H9 (cell line): ENCODE results near the gene METTL16. TPM values are rescaled to one million over a fixed set of nuclear protein-coding genes. Genes with fewer than 3 reads are reported as not detected.
A peak's percentile ranks its signal among the peaks of the same experiment; 100 is the strongest.

ENCODE experiments used
- DNase-seq: peaks from one replicate; pipeline ENCODE4 v3.0.0-alpha.2; 2017
- H2AFZ ChIP-seq: one replicate; pipeline ENCODE4 v1.6.1; 2013; ENCODE audit warnings: mild to moderate bottlenecking, low read length, control low read depth, moderate library complexity
- H2AK5ac ChIP-seq: 2 replicates; pipeline ENCODE4 v1.6.1; 2013; ENCODE audit warnings: low read length, control low read depth, mixed read lengths; ENCODE audit not compliant: insufficient read length
- H2BK120ac ChIP-seq: one replicate; pipeline ENCODE4 v1.6.1; 2013; ENCODE audit warnings: low read depth, mild to moderate bottlenecking, low read length, control low read depth, inconsistent platforms; ENCODE audit not compliant: poor library complexity, severe bottlenecking
- H2BK12ac ChIP-seq: 2 replicates; pipeline ENCODE4 v1.6.1; 2013; ENCODE audit warnings: low read length, control low read depth, mixed read lengths, low read depth; ENCODE audit not compliant: insufficient read length
- H2BK15ac ChIP-seq: 2 replicates; pipeline ENCODE4 v1.6.1; 2013; ENCODE audit warnings: low read depth, low read length, control low read depth
- H2BK20ac ChIP-seq: one replicate; pipeline ENCODE4 v1.6.1; 2013; ENCODE audit warnings: low read depth, mild to moderate bottlenecking, low read length, control low read depth, inconsistent platforms; ENCODE audit not compliant: poor library complexity, severe bottlenecking
- H2BK5ac ChIP-seq: 2 replicates; pipeline ENCODE4 v1.6.1; 2013; ENCODE audit warnings: low read length, control low read depth, mixed read lengths; ENCODE audit not compliant: insufficient read length
- H3K14ac ChIP-seq: 2 replicates; pipeline ENCODE4 v1.6.1; 2013; ENCODE audit warnings: low read length, control low read depth; ENCODE audit not compliant: insufficient read depth
- H3K18ac ChIP-seq: 2 replicates; pipeline ENCODE4 v1.6.1; 2013; ENCODE audit warnings: low read depth, mild to moderate bottlenecking, mixed read lengths, low read length, control low read depth; ENCODE audit not compliant: insufficient read length
- H3K23ac ChIP-seq: 2 replicates; pipeline ENCODE4 v1.6.1; 2013; ENCODE audit warnings: low read length, control low read depth, mixed read lengths, low read depth; ENCODE audit not compliant: insufficient read length
- H3K23me2 ChIP-seq: 2 replicates; pipeline ENCODE4 v1.6.1; 2013; ENCODE audit warnings: low read depth, mild to moderate bottlenecking, mixed read lengths, low read length, control low read depth; ENCODE audit not compliant: insufficient read length, poor library complexity, severe bottlenecking
- H3K27ac ChIP-seq: 2 replicates; pipeline ENCODE4 v1.5.1; 2013; ENCODE audit warnings: low read length, control low read depth, mixed read lengths, low read depth; ENCODE audit not compliant: insufficient read length
- H3K27me3 ChIP-seq: 2 replicates; pipeline ENCODE4 v1.6.1; 2013; ENCODE audit warnings: low read length, control low read depth, inconsistent platforms; ENCODE audit not compliant: insufficient read depth
- H3K4ac ChIP-seq: 2 replicates; pipeline ENCODE4 v1.6.1; 2013; ENCODE audit warnings: low read depth, mild to moderate bottlenecking, control low read depth, inconsistent platforms, low read length, moderate library complexity
- H3K4me1 ChIP-seq: 2 replicates; pipeline ENCODE4 v1.6.1; 2013; ENCODE audit warnings: low read length, control low read depth, inconsistent platforms; ENCODE audit not compliant: insufficient read depth
- H3K4me2 ChIP-seq: 2 replicates; pipeline ENCODE4 v1.6.1; 2013; ENCODE audit warnings: low read length, control low read depth, mixed read lengths; ENCODE audit not compliant: insufficient read length, insufficient read depth
- H3K56ac ChIP-seq: 2 replicates; pipeline ENCODE4 v1.6.1; 2013; ENCODE audit warnings: low read depth, mild to moderate bottlenecking, mixed read lengths, low read length, control low read depth; ENCODE audit not compliant: insufficient read length
- H3K79me1 ChIP-seq: 2 replicates; pipeline ENCODE4 v1.6.1; 2013; ENCODE audit warnings: low read depth, mild to moderate bottlenecking, moderate library complexity, low read length, control low read depth, inconsistent platforms; ENCODE audit not compliant: insufficient read depth, poor library complexity, severe bottlenecking
- H3K79me2 ChIP-seq: 2 replicates; pipeline ENCODE4 v1.6.1; 2013; ENCODE audit warnings: low read length, control low read depth, inconsistent platforms; ENCODE audit not compliant: insufficient read depth
- H3K9ac ChIP-seq: 2 replicates; pipeline ENCODE4 v1.6.1; 2013; ENCODE audit warnings: low read length, control low read depth, mixed read lengths; ENCODE audit not compliant: insufficient read length; ENCODE audit errors: extremely low read depth
- H3K9me3 ChIP-seq: one replicate; pipeline ENCODE4 v1.6.1; 2013; ENCODE audit warnings: low read depth, low read length, inconsistent platforms; ENCODE audit not compliant: control insufficient read depth
- H3T11ph ChIP-seq: one replicate; pipeline ENCODE4 v1.6.1; 2013; ENCODE audit warnings: mild to moderate bottlenecking, low read length, control low read depth, inconsistent platforms
- H4K20me1 ChIP-seq: one replicate; pipeline ENCODE4 v1.6.1; 2013; ENCODE audit not compliant: control insufficient read depth, insufficient read length, insufficient read depth
- H4K5ac ChIP-seq: 2 replicates; pipeline ENCODE4 v1.6.1; 2013; ENCODE audit warnings: low read depth, mild to moderate bottlenecking, mixed read lengths, low read length, control low read depth; ENCODE audit not compliant: insufficient read length
- H4K8ac ChIP-seq: replicated peaks from 2 replicates; pipeline ENCODE4 v1.6.1; 2013; ENCODE audit warnings: low read length, control low read depth, mixed read lengths, low read depth; ENCODE audit not compliant: insufficient read length
- H4K91ac ChIP-seq: 2 replicates; pipeline ENCODE4 v1.6.1; 2013; ENCODE audit warnings: low read depth, mild to moderate bottlenecking, moderate library complexity, mixed read lengths, low read length, control low read depth; ENCODE audit not compliant: insufficient read length
- H3K27ac Mint-ChIP-seq, 3 experiments: 2 replicates in 2 of 3; 3 replicates in 1 of 3; pipeline ENCODE4 v1.8.0; 2020 to 2021; ENCODE audit warnings: mixed read lengths in 3 of 3, mild to moderate bottlenecking in 1 of 3, moderate library complexity in 1 of 3
- H3K27me3 Mint-ChIP-seq: 2 replicates; pipeline ENCODE4 v1.8.0; 2021; ENCODE audit warnings: low read depth, mild to moderate bottlenecking, moderate library complexity, mixed read lengths
- H3K36me3 Mint-ChIP-seq, 3 experiments: 2 replicates in 2 of 3; 3 replicates in 1 of 3; pipeline ENCODE4 v1.8.0; 2020 to 2021; ENCODE audit warnings: low read depth in 3 of 3, mixed read lengths in 3 of 3; ENCODE audit not compliant: insufficient read depth in 1 of 3
- H3K4me1 Mint-ChIP-seq, 2 experiments: 2 replicates each; pipeline ENCODE4 v1.8.0; 2020; ENCODE audit warnings: mixed read lengths in 2 of 2
- H3K4me3 Mint-ChIP-seq, 2 experiments: 2 replicates in 1 of 2; 3 replicates in 1 of 2; pipeline ENCODE4 v1.8.0; 2020 to 2021; ENCODE audit warnings: mild to moderate bottlenecking in 2 of 2, mixed read lengths in 2 of 2, moderate library complexity in 1 of 2
- H3K9me3 Mint-ChIP-seq, 2 experiments: 2 replicates in 1 of 2; 3 replicates in 1 of 2; pipeline ENCODE4 v1.8.0; 2020; ENCODE audit warnings: mild to moderate bottlenecking in 2 of 2, mixed read lengths in 2 of 2, moderate library complexity in 1 of 2
- WGBS: extraction: QIAGEN DNeasy Blood & Tissue Kit; methylation state at CpG from one replicate; pipeline ENCODE4 v1.1.7; 2013; ENCODE audit warnings: missing lambda C conversion rate, low lambda C conversion rate, mixed read lengths; ENCODE audit not compliant: insufficient read length; ENCODE audit errors: extremely low coverage; 5-methylcytosine and 5-hydroxymethylcytosine counted together
- total RNA-seq: library from RNA; stranded (reverse); gene quantifications from 2 replicates; pipeline ENCODE4 v1.2.1, GENCODE V29; 2021
- TF ChIP-seq, protein P1 (sequence below): fragments of 200-600 bp; sonication (generic); conservative IDR thresholded peaks from 3 replicates; pipeline ENCODE4 v1.8.0; 2021; ENCODE audit warnings: antibody characterized with exemption, mild to moderate bottlenecking

The METTL16 gene
- total RNA-seq, 1 experiment from 2014 or later, result 55.4 TPM

DNA sequence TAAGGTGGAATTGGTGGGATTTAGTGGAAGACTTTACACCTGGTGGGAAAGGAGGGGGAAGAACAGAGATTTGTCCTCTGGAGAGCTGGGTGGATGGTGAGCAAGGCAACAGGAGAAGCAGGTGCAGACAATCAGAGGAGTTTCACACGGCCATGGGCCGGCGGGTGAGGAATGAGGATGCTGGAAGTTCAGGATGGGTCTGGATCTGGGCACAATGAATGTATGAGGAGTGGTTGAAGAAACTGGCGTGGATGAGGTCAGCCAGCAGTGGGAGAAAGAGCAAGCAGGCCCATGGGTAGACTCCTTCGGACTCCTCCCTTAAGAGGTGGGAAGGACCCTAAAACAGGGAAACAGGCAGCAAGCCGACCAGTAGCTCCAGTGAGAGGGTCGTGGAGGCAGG is 100.7 kb downstream of the METTL16 start:
- no peak overlapping the region for H2BK5ac ChIP-seq
- H3T11ph ChIP-seq, result no peak overlapping the region
- H4K91ac ChIP-seq, result no peak overlapping the region
- Mint-ChIP-seq H3K9me3 (no peaks in the 10 kb centered on the region), H3K36me3 (peaks cover 14 to 31% (median 28%) of the 10 kb centered on the region in 3 experiments), H3K4me1 (peaks cover 3% of the 10 kb centered on the region in 2 experiments; a peak in 1 of 4 replicates), H3K27me3 (no peaks in the 10 kb centered on the region; the same call in 1 of the 2 replicates), H3K27ac (peak overlapping the region in 2 of 3 experiments; percentile 7 to 49; a peak in 3 of 7 replicates), H3K4me3 (no peak overlapping the region)
- H3K14ac ChIP-seq, result no peak overlapping the region
- H2AFZ ChIP-seq, result no peak overlapping the region
- H2BK12ac ChIP-seq, result no peak overlapping the region
- H3K18ac ChIP-seq, result no peak overlapping the region
- H3K4ac ChIP-seq, result no peak overlapping the region
- H2AK5ac ChIP-seq, result no peak overlapping the region
- WGBS, result no CpG with 5 or more reads among the region's 7 CpGs
- H3K9me3 ChIP-seq, result no peaks in the 10 kb centered on the region
- no peak overlapping the region for H4K8ac ChIP-seq
- no peak overlapping the region for H3K4me2 ChIP-seq
- H2BK120ac ChIP-seq, result no peak overlapping the region
- no peaks in the 10 kb centered on the region for H3K27me3 ChIP-seq
- DNase-seq, result no peak
- H3K4me1 ChIP-seq, result no peaks in the 10 kb centered on the region
- no peak overlapping the region for H4K5ac ChIP-seq
- no peak overlapping the region for H3K9ac ChIP-seq
- no peak overlapping the region for H3K56ac ChIP-seq
- H2BK15ac ChIP-seq, result no peak overlapping the region
- H3K79me2 ChIP-seq, result no peaks in the 10 kb centered on the region
- no peak overlapping the region for H3K23ac ChIP-seq
- TF ChIP-seq, protein P1, sequence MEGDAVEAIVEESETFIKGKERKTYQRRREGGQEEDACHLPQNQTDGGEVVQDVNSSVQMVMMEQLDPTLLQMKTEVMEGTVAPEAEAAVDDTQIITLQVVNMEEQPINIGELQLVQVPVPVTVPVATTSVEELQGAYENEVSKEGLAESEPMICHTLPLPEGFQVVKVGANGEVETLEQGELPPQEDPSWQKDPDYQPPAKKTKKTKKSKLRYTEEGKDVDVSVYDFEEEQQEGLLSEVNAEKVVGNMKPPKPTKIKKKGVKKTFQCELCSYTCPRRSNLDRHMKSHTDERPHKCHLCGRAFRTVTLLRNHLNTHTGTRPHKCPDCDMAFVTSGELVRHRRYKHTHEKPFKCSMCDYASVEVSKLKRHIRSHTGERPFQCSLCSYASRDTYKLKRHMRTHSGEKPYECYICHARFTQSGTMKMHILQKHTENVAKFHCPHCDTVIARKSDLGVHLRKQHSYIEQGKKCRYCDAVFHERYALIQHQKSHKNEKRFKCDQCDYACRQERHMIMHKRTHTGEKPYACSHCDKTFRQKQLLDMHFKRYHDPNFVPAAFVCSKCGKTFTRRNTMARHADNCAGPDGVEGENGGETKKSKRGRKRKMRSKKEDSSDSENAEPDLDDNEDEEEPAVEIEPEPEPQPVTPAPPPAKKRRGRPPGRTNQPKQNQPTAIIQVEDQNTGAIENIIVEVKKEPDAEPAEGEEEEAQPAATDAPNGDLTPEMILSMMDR, result no peak
- no peaks in the 10 kb centered on the region for H4K20me1 ChIP-seq
- H2BK20ac ChIP-seq, result no peak overlapping the region
- H3K23me2 ChIP-seq, result no peaks in the 10 kb centered on the region
- no peak overlapping the region for H3K27ac ChIP-seq
- no peaks in the 10 kb centered on the region for H3K79me1 ChIP-seq
